Activated naive CD4-positive, alpha-beta T cell treated with anti-CD3 and anti-CD28 coated beads, Interleukin-2, amount 50 U/mL, for 72 hours (primary cell): ENCODE results near the gene HESX1. TPM values are rescaled to one million over a fixed set of nuclear protein-coding genes. Genes with fewer than 3 reads are reported as not detected.

Experiments
- ATAC-seq, 2 donors: fragments of 150-1000 bp; cut with Tn5 transposase; 2 replicates each; pipeline ENCODE4 v1.10.0; 2021; ENCODE audit warnings: mild to moderate bottlenecking in 2 of 2, moderate library complexity in 2 of 2
- DNase-seq, 2 donors: peaks; one replicate each; pipeline ENCODE4 v3.0.0; 2021 to 2022; ENCODE audit warnings: low spot score in 2 of 2
- H3K27ac Mint-ChIP-seq, 2 donors: one replicate each; pipeline ENCODE4 v1.8.0; 2022; ENCODE audit warnings: mild to moderate bottlenecking in 2 of 2, mixed read lengths in 2 of 2
- H3K36me3 Mint-ChIP-seq, 2 donors: one replicate each; pipeline ENCODE4 v1.8.0; 2022; ENCODE audit warnings: mixed read lengths in 2 of 2
- H3K9me3 Mint-ChIP-seq, 2 donors: one replicate each; pipeline ENCODE4 v1.8.0; 2022; ENCODE audit warnings: mixed read lengths in 2 of 2
- total RNA-seq, 2 donors: library from RNA; stranded (reverse); gene quantifications; one replicate each; pipeline ENCODE4 v1.2.3, GENCODE V29; 2022

HESX1 gene
- total RNA-seq = 1 to 10 TPM; 1.3 to 1.5 TPM

GRCh38 chr3:57199895-57200297 lies at the start of gene HESX1:
HESX1 (minus strand) TSS chr3:57199978; CDS start chr3:57199918, 60 bp downstream.
- no peak for ATAC-seq
- no peak for DNase-seq
- Mint-ChIP-seq H3K36me3 (no peaks in the 10 kb centered on the region), H3K9me3 (no peaks in the 10 kb centered on the region), H3K27ac (no peak within 1 kb of the TSS)

- Mint-ChIP-seq H3K27ac (peak overlapping the region in 1 of 2 donors; percentile 1), H3K9me3 (no peaks in the 10 kb centered on the region), H3K36me3 (peaks cover 0 to 11% of the 10 kb centered on the region in 2 donors)
- ATAC-seq (no peak), DNase-seq (no peak)
Measured at GRCh38 chr3:57244946-57245345, 45.2 kb upstream of the HESX1 start.

DNA sequence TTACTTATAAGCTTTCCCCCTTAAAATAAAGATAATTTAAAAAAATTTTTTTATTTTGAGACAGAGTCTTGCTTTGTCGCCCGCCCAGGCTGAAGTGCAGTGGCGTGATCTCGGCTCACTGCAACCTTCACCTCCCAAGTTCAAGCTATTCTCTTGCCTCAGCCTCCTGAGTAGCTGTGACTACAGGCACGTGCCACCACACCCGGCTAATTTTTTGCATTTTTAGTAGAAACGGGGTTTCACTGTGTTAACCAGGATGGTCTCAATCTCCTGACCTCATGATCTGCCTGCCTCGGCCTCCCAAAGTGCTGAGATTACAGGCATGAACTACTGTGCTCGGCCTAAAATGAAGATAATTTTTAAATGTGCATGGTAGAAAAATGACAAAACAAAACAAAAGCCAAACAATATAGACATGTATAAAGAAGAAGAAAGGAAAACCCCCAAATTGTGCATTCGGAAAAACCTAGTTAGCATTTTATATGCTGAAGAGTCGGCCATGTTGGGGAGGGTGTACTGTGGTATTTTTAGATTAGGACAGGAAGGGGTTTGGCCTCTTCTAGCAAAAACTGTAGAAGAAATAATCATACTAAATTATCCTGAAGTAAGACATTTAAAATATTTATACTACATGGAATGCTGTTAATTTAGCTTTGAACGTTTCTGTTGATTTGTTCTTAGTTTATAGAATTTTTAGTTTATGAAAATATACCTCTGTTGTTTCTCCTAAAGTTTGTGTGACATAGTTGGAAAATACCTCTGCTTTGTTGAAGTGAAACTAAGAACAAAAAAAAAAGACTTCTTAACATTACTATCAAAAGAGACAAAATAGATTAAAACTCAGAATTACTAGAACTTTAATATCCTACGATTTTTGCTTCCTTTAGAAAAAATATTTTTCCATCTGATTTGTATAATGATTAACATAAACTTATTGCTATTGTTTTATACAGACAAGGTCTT lies 35.1 kb upstream of the HESX1 start:
- DNase-seq (no peak), ATAC-seq (no peak)
- Mint-ChIP-seq H3K27ac (no peak overlapping the region), H3K36me3 (peaks cover 7 to 21% of the 10 kb centered on the region in 2 donors), H3K9me3 (peaks cover 0 to 4% of the 10 kb centered on the region in 2 donors)

DNA sequence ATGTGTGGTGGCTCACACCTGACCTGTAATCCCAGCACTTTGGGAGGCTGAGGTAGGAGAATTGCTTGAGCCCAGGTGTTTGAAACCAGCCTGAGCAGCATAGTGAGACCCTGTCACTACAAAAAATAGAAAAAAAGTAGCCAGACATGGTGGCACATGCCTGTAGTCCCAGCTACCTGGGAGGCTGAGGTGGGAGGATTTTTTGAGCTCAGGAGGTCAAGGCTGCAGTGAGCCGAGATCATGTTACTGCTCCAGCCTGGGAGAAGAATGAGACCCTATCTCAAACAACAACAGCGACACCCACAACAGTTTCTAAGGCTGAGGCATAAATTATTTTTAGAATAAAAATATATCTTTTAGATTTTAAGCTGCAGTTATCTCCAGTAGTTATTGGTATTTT lies 34.0 kb upstream of the HESX1 start:
- no peak for DNase-seq
- Mint-ChIP-seq H3K9me3 (peaks cover 0 to 2% of the 10 kb centered on the region in 2 donors), H3K27ac (no peak overlapping the region), H3K36me3 (peaks cover 4 to 14% of the 10 kb centered on the region in 2 donors)
- no peak for ATAC-seq

- H3K9me3 Mint-ChIP-seq = no peaks in the 10 kb centered on the region
- DNase-seq = no peak
- no peak overlapping the region for H3K27ac Mint-ChIP-seq
- no peak for ATAC-seq
- H3K36me3 Mint-ChIP-seq = peaks cover 0 to 8% of the 10 kb centered on the region in 2 donors
Measured at GRCh38 chr3:57230006-57230405, 30.2 kb upstream of the HESX1 start.

DNA sequence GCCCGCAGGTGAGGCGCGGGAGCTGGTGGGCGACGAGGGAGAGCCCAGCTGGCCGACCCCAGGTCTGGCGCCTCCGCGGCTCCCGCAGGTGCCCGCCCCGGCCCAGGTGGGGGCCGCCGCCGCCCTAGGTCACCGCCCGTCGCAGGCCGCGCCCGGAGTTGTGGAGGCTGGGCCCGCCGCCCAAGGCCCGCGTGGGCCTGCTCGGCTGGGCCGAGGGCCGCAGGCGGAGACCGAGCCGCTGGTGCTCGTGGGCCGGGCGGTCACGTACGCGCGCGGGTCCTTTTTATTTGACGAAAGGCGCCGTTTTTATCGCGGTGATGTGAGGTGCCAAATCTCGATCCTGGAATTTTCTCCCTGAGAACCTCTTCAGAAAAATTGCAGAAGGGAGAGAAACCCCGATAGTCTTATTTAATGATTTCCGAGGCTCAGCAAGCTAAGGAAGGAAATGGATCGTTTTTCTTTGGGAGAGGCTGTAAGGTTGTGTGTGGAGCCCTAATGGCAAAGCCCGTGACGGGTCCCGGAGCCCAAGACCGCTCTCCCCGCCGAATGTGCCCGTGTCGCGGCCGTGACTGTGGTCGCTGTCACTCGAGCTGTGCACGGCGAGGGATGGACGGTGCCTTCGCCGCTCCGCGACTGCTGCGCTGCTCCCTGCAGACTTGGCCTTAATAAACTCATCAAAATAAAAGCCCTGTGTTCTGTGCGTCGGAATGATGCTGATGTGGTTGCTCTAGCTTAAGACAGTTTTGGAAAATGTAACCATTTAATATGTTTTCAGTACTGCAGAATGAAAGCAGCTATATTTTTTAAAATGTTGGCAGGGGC lies 28.4 kb upstream of the HESX1 start:
- Mint-ChIP-seq H3K9me3 (no peaks in the 10 kb centered on the region), H3K27ac (peak overlapping the region; percentile 79 to 92), H3K36me3 (peaks cover 0 to 8% of the 10 kb centered on the region in 2 donors)
- DNase-seq (peak; percentile 29 to 62), ATAC-seq (peak; percentile 32 to 58)

- ATAC-seq (peak; percentile 94 to 95), DNase-seq (peak; percentile 96 to 97)
- peak within 1 kb of the TSS; percentile 79 to 92 for H3K27ac Mint-ChIP-seq
- peaks cover 0 to 8% of the 10 kb centered on the region in 2 donors for H3K36me3 Mint-ChIP-seq
- H3K9me3 Mint-ChIP-seq = no peaks in the 10 kb centered on the region
Measured at GRCh38 chr3:57227204-57227929, 27.6 kb upstream of the HESX1 start, which contains the start of gene APPL1. APPL1 (plus strand) TSS chr3:57227729; CDS start chr3:57227884, 155 bp downstream.

DNA sequence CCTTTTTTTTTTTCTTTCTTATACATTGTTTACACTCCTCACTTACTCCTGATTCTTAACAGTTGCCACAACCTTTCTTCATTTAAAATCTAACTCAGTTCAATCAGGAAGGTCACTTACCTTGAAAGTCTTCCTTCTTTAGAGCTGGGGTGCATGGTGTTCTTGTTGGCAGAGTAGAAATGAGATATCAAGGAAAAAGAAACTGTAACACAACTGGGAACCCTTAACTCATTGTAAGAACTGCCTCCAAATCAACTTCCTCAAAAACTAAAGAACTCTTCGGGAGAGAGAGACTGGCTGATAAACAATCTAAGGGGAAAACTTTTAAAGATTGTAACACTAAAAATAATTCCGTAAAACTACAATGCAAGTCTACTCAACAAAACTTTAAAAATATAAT lies 26.4 kb upstream of the HESX1 start:
- no peak overlapping the region for H3K27ac Mint-ChIP-seq
- DNase-seq (no peak), ATAC-seq (no peak)
- H3K9me3 Mint-ChIP-seq = no peaks in the 10 kb centered on the region
- peaks cover 0 to 8% of the 10 kb centered on the region in 2 donors for H3K36me3 Mint-ChIP-seq

DNA sequence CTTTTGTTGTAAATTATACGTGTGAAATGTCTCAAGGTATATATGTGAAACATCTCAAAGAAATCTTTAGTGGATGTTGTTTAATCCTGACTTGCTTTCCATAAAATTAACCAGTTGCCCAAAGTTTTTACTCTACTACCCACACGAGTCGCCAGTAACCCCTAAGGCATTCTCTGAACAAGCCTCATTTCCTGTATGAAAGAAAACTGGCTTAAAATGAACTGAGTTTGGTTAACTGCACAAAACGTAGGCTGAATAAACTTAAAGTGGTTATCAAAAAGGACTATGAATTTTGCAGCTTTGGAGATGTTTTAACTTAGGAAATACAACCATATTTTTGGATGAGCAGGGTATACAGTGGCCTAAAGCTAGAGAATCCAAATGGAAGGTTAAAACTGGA lies 25.1 kb upstream of the HESX1 start:
- ATAC-seq = no peak
- Mint-ChIP-seq H3K9me3 (no peaks in the 10 kb centered on the region), H3K27ac (no peak overlapping the region), H3K36me3 (peaks cover 0 to 8% of the 10 kb centered on the region in 2 donors)
- DNase-seq = no peak

- no peak for DNase-seq
- no peak overlapping the region for H3K27ac Mint-ChIP-seq
- no peaks in the 10 kb centered on the region for H3K36me3 Mint-ChIP-seq
- no peaks in the 10 kb centered on the region for H3K9me3 Mint-ChIP-seq
- ATAC-seq = no peak
Measured at GRCh38 chr3:57221883-57222282, 22.1 kb upstream of the HESX1 start.

DNA sequence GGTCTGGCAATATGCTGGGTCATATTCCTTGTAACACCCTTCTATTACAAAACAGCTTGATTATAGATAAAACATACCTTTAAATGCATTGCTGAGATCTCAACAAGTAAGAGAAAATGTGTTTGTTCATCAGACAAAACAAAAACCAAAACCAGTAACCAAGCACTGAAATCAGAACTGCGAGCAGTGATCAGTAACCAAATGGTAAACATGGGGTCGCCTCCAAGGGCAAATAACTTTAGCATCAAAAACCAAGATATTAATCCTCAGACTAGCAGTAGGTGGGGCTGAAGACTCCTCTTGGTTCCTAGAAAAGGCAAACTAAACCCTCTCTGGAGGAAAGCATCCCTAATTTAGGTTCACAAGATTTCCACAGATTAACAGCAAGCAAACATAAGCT lies 6.6 kb upstream of the HESX1 start:
- Mint-ChIP-seq H3K27ac (no peak overlapping the region), H3K36me3 (no peaks in the 10 kb centered on the region), H3K9me3 (no peaks in the 10 kb centered on the region)
- ATAC-seq (no peak), DNase-seq (no peak)

- Mint-ChIP-seq H3K9me3 (no peaks in the 10 kb centered on the region), H3K36me3 (no peaks in the 10 kb centered on the region), H3K27ac (no peak overlapping the region)
- DNase-seq = no peak
- no peak for ATAC-seq
Measured at GRCh38 chr3:57194641-57195040, 5.1 kb downstream of the HESX1 start.

GRCh38 chr3:57192028-57192427 lies 7.8 kb downstream of the HESX1 start:
- Mint-ChIP-seq H3K9me3 (no peaks in the 10 kb centered on the region), H3K36me3 (no peaks in the 10 kb centered on the region), H3K27ac (no peak overlapping the region)
- DNase-seq (no peak), ATAC-seq (no peak)

- Mint-ChIP-seq H3K36me3 (no peaks in the 10 kb centered on the region), H3K9me3 (no peaks in the 10 kb centered on the region), H3K27ac (no peak overlapping the region)
- ATAC-seq (no peak), DNase-seq (no peak)
Measured at GRCh38 chr3:57184526-57184925, 15.3 kb downstream of the HESX1 start.

- no peak for ATAC-seq
- no peaks in the 10 kb centered on the region for H3K9me3 Mint-ChIP-seq
- no peaks in the 10 kb centered on the region for H3K36me3 Mint-ChIP-seq
- H3K27ac Mint-ChIP-seq = no peak overlapping the region
- no peak for DNase-seq
Measured at GRCh38 chr3:57179580-57180410, 20.0 kb downstream of the HESX1 start.

DNA sequence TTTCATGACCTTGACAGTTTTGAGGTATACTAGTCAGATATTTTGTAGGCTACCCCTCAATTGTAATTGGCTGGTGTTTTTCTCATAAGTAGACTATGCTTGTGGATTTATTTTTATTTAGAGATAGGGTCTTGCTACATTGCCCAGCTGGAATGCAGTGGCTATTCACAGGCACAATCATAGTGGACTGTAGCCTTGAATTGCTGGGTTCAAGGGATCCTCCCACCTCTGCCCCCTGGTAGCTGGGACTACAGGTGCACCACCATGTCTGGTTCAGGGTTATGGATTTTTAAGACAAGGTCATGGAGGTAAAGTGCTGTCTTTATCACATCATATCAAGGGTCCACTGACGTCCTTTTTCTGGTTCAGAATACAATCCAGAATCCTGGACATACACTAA lies 23.7 kb downstream of the HESX1 start:
- H3K27ac Mint-ChIP-seq = no peak overlapping the region
- DNase-seq (no peak), ATAC-seq (no peak)
- H3K36me3 Mint-ChIP-seq = no peaks in the 10 kb centered on the region
- no peaks in the 10 kb centered on the region for H3K9me3 Mint-ChIP-seq
